ENCODE measurements around the gene KATNAL1. TPM values are rescaled to one million over a fixed set of nuclear protein-coding genes. Genes with fewer than 3 reads are reported as not detected.

Gene KATNAL1
- total RNA-seq, 1 experiment from 2014 or later = 14.2 TPM

DNA sequence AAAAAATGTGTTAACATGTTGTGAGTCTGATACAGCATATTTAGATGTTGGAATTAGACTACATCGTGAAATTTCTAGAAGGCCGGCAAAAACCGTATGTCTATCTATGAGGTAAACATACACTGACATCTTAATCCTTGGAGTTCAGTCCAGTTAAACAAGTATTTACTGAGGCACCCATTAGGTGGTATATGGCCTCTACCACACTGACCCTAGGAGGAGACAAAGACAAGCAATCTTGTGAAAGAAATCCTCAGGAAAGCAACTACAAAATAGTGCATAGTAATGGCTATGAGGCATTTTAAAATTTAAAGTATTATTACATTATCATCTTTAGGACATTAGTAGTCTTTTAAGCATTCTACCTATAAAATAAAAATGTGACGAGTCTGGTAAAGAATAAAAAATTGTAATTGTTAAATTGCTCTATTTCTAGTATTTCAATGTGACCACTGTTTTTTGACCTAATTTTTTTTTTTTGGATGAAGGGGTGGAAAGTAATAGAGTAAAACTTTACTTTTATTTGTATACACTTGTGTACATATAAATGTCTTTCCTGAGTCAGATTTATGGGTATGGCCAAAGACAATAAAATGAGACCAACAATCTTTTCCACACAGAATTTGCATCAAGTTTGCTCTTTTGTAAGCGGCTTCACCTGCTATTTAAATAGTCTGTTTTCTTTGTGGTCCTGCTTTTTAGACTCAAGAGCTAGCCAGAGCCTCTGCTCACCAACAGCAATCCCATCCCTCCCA lies 50.5 kb downstream of the KATNAL1 start (continued):
- TF ChIP-seq, protein P1, sequence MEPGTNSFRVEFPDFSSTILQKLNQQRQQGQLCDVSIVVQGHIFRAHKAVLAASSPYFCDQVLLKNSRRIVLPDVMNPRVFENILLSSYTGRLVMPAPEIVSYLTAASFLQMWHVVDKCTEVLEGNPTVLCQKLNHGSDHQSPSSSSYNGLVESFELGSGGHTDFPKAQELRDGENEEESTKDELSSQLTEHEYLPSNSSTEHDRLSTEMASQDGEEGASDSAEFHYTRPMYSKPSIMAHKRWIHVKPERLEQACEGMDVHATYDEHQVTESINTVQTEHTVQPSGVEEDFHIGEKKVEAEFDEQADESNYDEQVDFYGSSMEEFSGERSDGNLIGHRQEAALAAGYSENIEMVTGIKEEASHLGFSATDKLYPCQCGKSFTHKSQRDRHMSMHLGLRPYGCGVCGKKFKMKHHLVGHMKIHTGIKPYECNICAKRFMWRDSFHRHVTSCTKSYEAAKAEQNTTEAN (CRISPR knock-in tag; IDR thresholded peaks at IDR 0.05) = no peak
- no peak for TF ChIP-seq ZNF423 (CRISPR knock-in tag; IDR thresholded peaks at IDR 0.05)
- TF ChIP-seq, protein P2, sequence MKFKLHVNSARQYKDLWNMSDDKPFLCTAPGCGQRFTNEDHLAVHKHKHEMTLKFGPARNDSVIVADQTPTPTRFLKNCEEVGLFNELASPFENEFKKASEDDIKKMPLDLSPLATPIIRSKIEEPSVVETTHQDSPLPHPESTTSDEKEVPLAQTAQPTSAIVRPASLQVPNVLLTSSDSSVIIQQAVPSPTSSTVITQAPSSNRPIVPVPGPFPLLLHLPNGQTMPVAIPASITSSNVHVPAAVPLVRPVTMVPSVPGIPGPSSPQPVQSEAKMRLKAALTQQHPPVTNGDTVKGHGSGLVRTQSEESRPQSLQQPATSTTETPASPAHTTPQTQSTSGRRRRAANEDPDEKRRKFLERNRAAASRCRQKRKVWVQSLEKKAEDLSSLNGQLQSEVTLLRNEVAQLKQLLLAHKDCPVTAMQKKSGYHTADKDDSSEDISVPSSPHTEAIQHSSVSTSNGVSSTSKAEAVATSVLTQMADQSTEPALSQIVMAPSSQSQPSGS (CRISPR knock-in tag; IDR thresholded peaks at IDR 0.05; ENCODE audit: borderline replicate concordance, low read depth) = no peak
- TF ChIP-seq, protein P3, sequence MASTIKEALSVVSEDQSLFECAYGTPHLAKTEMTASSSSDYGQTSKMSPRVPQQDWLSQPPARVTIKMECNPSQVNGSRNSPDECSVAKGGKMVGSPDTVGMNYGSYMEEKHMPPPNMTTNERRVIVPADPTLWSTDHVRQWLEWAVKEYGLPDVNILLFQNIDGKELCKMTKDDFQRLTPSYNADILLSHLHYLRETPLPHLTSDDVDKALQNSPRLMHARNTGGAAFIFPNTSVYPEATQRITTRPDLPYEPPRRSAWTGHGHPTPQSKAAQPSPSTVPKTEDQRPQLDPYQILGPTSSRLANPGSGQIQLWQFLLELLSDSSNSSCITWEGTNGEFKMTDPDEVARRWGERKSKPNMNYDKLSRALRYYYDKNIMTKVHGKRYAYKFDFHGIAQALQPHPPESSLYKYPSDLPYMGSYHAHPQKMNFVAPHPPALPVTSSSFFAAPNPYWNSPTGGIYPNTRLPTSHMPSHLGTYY (CRISPR knock-in tag; IDR thresholded peaks at IDR 0.05) = no peak

DNA sequence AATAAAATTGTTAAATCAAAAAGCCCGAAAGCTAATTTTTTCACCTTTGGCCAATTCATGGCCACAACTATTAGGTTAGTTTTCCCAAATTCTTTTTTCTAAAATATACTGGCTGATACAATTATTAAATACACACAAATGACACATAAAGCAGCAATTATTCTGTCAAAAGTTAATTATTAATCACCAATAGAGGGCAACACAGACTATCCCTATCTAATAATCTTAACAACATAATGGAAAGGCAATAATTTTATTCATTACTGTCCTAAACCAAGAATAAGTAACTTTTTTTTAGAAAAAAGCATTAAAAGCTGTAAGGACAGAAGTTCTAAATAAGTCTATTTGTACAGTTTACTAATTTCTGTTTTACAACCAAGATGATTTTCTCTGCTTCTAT lies 51.7 kb downstream of the KATNAL1 start:
- peaks cover 15% of the 10 kb centered on the region for H3K36me3 Mint-ChIP-seq
- TF ChIP-seq, protein P1 (CRISPR knock-in tag; IDR thresholded peaks at IDR 0.05) = no peak
- TF ChIP-seq, protein P4, sequence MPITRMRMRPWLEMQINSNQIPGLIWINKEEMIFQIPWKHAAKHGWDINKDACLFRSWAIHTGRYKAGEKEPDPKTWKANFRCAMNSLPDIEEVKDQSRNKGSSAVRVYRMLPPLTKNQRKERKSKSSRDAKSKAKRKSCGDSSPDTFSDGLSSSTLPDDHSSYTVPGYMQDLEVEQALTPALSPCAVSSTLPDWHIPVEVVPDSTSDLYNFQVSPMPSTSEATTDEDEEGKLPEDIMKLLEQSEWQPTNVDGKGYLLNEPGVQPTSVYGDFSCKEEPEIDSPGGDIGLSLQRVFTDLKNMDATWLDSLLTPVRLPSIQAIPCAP (CRISPR knock-in tag; IDR thresholded peaks at IDR 0.05) = no peak
- TF ChIP-seq, protein P5, sequence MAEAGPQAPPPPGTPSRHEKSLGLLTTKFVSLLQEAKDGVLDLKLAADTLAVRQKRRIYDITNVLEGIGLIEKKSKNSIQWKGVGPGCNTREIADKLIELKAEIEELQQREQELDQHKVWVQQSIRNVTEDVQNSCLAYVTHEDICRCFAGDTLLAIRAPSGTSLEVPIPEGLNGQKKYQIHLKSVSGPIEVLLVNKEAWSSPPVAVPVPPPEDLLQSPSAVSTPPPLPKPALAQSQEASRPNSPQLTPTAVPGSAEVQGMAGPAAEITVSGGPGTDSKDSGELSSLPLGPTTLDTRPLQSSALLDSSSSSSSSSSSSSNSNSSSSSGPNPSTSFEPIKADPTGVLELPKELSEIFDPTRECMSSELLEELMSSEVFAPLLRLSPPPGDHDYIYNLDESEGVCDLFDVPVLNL (CRISPR knock-in tag; IDR thresholded peaks at IDR 0.05; ENCODE audit: borderline replicate concordance, low read depth) = no peak
- TF ChIP-seq, protein P6, sequence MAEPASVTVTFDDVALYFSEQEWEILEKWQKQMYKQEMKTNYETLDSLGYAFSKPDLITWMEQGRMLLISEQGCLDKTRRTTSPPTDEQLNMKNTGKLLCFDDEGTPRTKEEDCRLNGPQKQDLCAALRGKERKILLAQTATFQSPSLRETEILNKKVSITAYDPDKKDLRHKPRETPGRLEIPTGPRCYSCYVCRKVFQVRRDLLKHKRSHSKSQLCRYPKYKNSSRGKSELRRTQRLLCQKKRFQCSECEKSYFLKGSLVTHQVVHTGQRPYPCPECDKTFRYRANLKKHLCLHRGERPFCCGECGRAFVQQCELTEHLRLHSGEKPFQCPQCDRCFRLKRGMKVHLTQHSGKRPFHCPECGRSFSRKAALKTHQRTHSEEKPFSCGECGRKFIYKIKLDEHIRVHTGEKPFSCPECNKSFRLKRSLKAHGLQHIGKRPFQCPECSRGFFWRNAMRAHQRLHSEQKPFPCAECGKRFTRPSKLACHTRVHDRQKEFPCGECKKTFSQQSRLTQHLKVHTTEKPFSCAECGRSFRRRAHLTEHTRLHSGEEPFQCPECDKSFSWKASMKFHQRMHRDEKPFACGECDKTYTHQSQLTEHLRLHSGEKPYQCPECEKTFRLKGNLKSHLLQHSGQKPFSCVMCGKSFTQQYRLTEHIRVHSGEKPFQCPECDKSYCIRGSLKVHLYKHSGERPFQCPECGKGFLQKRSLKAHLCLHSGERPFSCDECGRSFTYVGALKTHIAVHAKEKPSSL (CRISPR knock-in tag; conservative IDR thresholded peaks at IDR 0.05) = no peak
- TF ChIP-seq SOX15 (CRISPR knock-in tag; IDR thresholded peaks at IDR 0.05) (no peak), GABPB1 (CRISPR knock-in tag; IDR thresholded peaks at IDR 0.05) (no peak), FOXP1 (CRISPR knock-in tag; IDR thresholded peaks at IDR 0.05; ENCODE audit: borderline replicate concordance) (no peak), SP1 (CRISPR knock-in tag; conservative IDR thresholded peaks at IDR 0.05) (no peak), TCF7 (CRISPR knock-in tag; IDR thresholded peaks at IDR 0.05; ENCODE audit: low read depth) (no peak), MYBL2 (CRISPR knock-in tag; IDR thresholded peaks at IDR 0.05) (no peak), TP53 (CRISPR knock-in tag; IDR thresholded peaks at IDR 0.05) (no peak), ZBTB21 (CRISPR knock-in tag; IDR thresholded peaks at IDR 0.05; ENCODE audit: borderline replicate concordance) (no peak), KAT7 (CRISPR knock-in tag; IDR thresholded peaks at IDR 0.05; ENCODE audit: borderline replicate concordance) (no peak), ZNF138 (CRISPR knock-in tag; conservative IDR thresholded peaks at IDR 0.05) (no peak), EMX1 (CRISPR knock-in tag; IDR thresholded peaks at IDR 0.05) (no peak), ELF4 (CRISPR knock-in tag; IDR thresholded peaks at IDR 0.05; ENCODE audit: low read depth) (no peak)
- TF ChIP-seq, protein P7, sequence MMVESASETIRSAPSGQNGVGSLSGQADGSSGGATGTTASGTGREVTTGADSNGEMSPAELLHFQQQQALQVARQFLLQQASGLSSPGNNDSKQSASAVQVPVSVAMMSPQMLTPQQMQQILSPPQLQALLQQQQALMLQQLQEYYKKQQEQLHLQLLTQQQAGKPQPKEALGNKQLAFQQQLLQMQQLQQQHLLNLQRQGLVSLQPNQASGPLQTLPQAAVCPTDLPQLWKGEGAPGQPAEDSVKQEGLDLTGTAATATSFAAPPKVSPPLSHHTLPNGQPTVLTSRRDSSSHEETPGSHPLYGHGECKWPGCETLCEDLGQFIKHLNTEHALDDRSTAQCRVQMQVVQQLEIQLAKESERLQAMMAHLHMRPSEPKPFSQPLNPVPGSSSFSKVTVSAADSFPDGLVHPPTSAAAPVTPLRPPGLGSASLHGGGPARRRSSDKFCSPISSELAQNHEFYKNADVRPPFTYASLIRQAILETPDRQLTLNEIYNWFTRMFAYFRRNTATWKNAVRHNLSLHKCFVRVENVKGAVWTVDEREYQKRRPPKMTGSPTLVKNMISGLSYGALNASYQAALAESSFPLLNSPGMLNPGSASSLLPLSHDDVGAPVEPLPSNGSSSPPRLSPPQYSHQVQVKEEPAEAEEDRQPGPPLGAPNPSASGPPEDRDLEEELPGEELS (CRISPR knock-in tag; IDR thresholded peaks at IDR 0.05) = no peak
- TF ChIP-seq, protein P8, sequence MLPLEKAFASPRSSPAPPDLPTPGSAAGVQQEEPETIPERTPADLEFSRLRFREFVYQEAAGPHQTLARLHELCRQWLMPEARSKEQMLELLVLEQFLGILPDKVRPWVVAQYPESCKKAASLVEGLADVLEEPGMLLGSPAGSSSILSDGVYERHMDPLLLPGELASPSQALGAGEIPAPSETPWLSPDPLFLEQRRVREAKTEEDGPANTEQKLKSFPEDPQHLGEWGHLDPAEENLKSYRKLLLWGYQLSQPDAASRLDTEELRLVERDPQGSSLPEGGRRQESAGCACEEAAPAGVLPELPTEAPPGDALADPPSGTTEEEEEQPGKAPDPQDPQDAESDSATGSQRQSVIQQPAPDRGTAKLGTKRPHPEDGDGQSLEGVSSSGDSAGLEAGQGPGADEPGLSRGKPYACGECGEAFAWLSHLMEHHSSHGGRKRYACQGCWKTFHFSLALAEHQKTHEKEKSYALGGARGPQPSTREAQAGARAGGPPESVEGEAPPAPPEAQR (CRISPR knock-in tag; IDR thresholded peaks at IDR 0.05) = no peak
- TF ChIP-seq, protein P9, sequence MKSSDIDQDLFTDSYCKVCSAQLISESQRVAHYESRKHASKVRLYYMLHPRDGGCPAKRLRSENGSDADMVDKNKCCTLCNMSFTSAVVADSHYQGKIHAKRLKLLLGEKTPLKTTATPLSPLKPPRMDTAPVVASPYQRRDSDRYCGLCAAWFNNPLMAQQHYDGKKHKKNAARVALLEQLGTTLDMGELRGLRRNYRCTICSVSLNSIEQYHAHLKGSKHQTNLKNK (CRISPR knock-in tag; IDR thresholded peaks at IDR 0.05) = no peak
- CTCF ChIA-PET = no interaction called here
- H3K4me3 Mint-ChIP-seq = no peak overlapping the region
- H3K4me1 Mint-ChIP-seq = peaks cover 10% of the 10 kb centered on the region
- no peaks in the 10 kb centered on the region for H3K27me3 Mint-ChIP-seq (ENCODE audit: low read depth)
- H3K9me3 Mint-ChIP-seq = peaks cover 10% of the 10 kb centered on the region
- ATAC-seq (no peak), DNase-seq (ENCODE audit: low spot score) (no peak)
- POLR2A ChIA-PET = no interaction called here
- H3K27ac Mint-ChIP-seq = no peak overlapping the region

Measured in WTC11 (cell line).